ENCODE results near the gene FOXP1. TPM values are rescaled to one million over a fixed set of nuclear protein-coding genes. Genes with fewer than 3 reads are reported as not detected.

The FOXP1 gene
- polyA plus RNA-seq, 1 donor from 2014 or later = 5.6 TPM

GRCh38 chr3:71543371-71544016 lies 40.0 kb downstream of the FOXP1 start:
- no peaks in the 10 kb centered on the region for H3F3A ChIP-seq (ENCODE audit: insufficient read depth, low read length, poor library complexity, severe bottlenecking)
- no peak overlapping the region for H3K4me3 ChIP-seq (ENCODE audit: low read length)
- no peaks in the 10 kb centered on the region for H3K36me3 ChIP-seq (ENCODE audit: insufficient read depth, low read length)
- no peaks in the 10 kb centered on the region for H3K9me2 ChIP-seq (ENCODE audit: insufficient read depth, low read length)
- no peaks in the 10 kb centered on the region for H4K20me1 ChIP-seq (ENCODE audit: insufficient read depth)
- no peak overlapping the region for H3K4me2 ChIP-seq (ENCODE audit: low read length)
- H3K79me2 ChIP-seq (replicated peaks; ENCODE audit: insufficient read depth, low read length) = no peaks in the 10 kb centered on the region
- no peak overlapping the region for H3K27ac ChIP-seq (ENCODE audit: low read length)
- no peak for TF ChIP-seq EP300 (conservative IDR thresholded peaks at IDR 0.05; ENCODE audit: poor library complexity, severe bottlenecking)
- no peak for TF ChIP-seq REST (IDR thresholded peaks at IDR 0.05; ENCODE audit: borderline replicate concordance)
- TF ChIP-seq SMC3 (conservative IDR thresholded peaks at IDR 0.05; ENCODE audit: poor library complexity) = no peak
- TF ChIP-seq MXI1 (conservative IDR thresholded peaks at IDR 0.05; ENCODE audit: poor library complexity, severe bottlenecking) = no peak
- no peak for TF ChIP-seq EZH2 (IDR thresholded peaks at IDR 0.05; ENCODE audit: borderline replicate concordance, insufficient read depth, low read length, poor library complexity, severe bottlenecking)
- TF ChIP-seq RAD21 (conservative IDR thresholded peaks at IDR 0.05) = no peak
- no peak for TF ChIP-seq POLR2AphosphoS5 (IDR thresholded peaks at IDR 0.05)
- TF ChIP-seq TAF1 (IDR thresholded peaks at IDR 0.05; ENCODE audit: low read depth) = no peak
- H3K9ac ChIP-seq (ENCODE audit: low read length) = no peak overlapping the region
- H3K9me3 ChIP-seq (ENCODE audit: low read length) = no peaks in the 10 kb centered on the region
- H2AFZ ChIP-seq (ENCODE audit: low read depth, low read length) = no peak overlapping the region
- no peaks in the 10 kb centered on the region for H3K27me3 ChIP-seq (ENCODE audit: insufficient read depth, low read depth, low read length)

- Histone ChIP-seq H2AFZ (ENCODE audit: low read depth, low read length) (no peak overlapping the region), H3K79me2 (replicated peaks; ENCODE audit: insufficient read depth, low read length) (no peaks in the 10 kb centered on the region), H3K36me3 (ENCODE audit: insufficient read depth, low read length) (no peaks in the 10 kb centered on the region), H3K4me3 (ENCODE audit: low read length) (no peak overlapping the region), H3K27ac (ENCODE audit: low read length) (no peak overlapping the region), H3K9me3 (ENCODE audit: low read length) (no peaks in the 10 kb centered on the region), H3K9ac (ENCODE audit: low read length) (no peak overlapping the region), H3K9me2 (ENCODE audit: insufficient read depth, low read length) (no peaks in the 10 kb centered on the region), H3K4me2 (ENCODE audit: low read length) (no peak overlapping the region), H4K20me1 (ENCODE audit: insufficient read depth) (no peaks in the 10 kb centered on the region), H3F3A (ENCODE audit: insufficient read depth, low read length, poor library complexity, severe bottlenecking) (no peaks in the 10 kb centered on the region), H3K27me3 (ENCODE audit: insufficient read depth, low read depth, low read length) (no peaks in the 10 kb centered on the region)
- no peak for TF ChIP-seq EP300 (conservative IDR thresholded peaks at IDR 0.05; ENCODE audit: poor library complexity, severe bottlenecking)
- TF ChIP-seq POLR2AphosphoS5 (IDR thresholded peaks at IDR 0.05) = no peak
- TF ChIP-seq REST (IDR thresholded peaks at IDR 0.05; ENCODE audit: borderline replicate concordance) = no peak
- TF ChIP-seq MXI1 (conservative IDR thresholded peaks at IDR 0.05; ENCODE audit: poor library complexity, severe bottlenecking) = no peak
These were observed 40.8 kb downstream of the FOXP1 start for GRCh38 chr3:71542521-71543370.
